K562 (cell line): ENCODE results near the gene KCNN3. TPM values are rescaled to one million over a fixed set of nuclear protein-coding genes. Genes with fewer than 3 reads are reported as not detected.

Experiments used
- CCNT2 ChIP-seq: IDR thresholded peaks from 2 replicates; pipeline ENCODE4 v1.6.1; 2011; ENCODE audit warnings: borderline replicate concordance, low read depth, mild to moderate bottlenecking, moderate library complexity, mixed read lengths, low read length; ENCODE audit not compliant: insufficient read length; ENCODE audit errors: extremely low read depth
- COPS2 ChIP-seq: fragments of 450-650 bp; conservative IDR thresholded peaks from 2 replicates; pipeline ENCODE4 v1.6.1; 2016; ENCODE audit warnings: mild to moderate bottlenecking, moderate library complexity
- HLTF ChIP-seq: fragments of 450-650 bp; IDR thresholded peaks from 2 replicates; pipeline ENCODE4 v1.6.1; 2016
- NFATC3 ChIP-seq: fragments of 450-650 bp; IDR thresholded peaks from 2 replicates; pipeline ENCODE4 v1.6.1; 2017; ENCODE audit warnings: mild to moderate bottlenecking
- PRDM10 ChIP-seq: fragments of 450-650 bp; IDR thresholded peaks from 2 replicates; pipeline ENCODE4 v1.6.1; 2018; ENCODE audit not compliant: partially characterized antibody
- ZNF785 ChIP-seq: fragments of 250-450 bp; sonication (Bioruptor Pico); IDR thresholded peaks from 2 replicates; pipeline ENCODE4 v1.4.0; 2020; ENCODE audit warnings: mild to moderate bottlenecking
- polyA plus RNA-seq, 8 experiments: library from polyadenylated mRNA; depleted of rRNA in 4 of 8; stranded (reverse) in 5 of 8; unstranded in 3 of 8; fragments of >200 nt; fragmentation: Nextera tagmentation in 2 of 8; fragmentation: Illumina TruSeq in 1 of 8; extraction: Ambion mirVana in 2 of 8; extraction: Trizol in 1 of 8; gene quantifications; 2 replicates each; pipeline versions ENCODE4 v1.2.1 to v1.2.3, GENCODE V29; 2011 to 2014; ENCODE audit warnings: inconsistent platforms in 1 of 8, missing spikeins in 1 of 8
- total RNA-seq, 7 experiments: library from RNA; depleted of rRNA in 6 of 7; stranded (reverse); fragments of >200 nt in 6 of 7; fragmentation: Illumina TruSeq in 2 of 7; extraction: Trizol in 2 of 7; gene quantifications; 2 replicates each; pipeline versions ENCODE4 v1.2.1 to v1.2.3, GENCODE V29; 2011 to 2021; ENCODE audit warnings: low replicate concordance in 1 of 7

The KCNN3 gene
- total and polyA plus RNA-seq, 9 of the 15 experiments (the other 6 are each of a cell fraction or from before 2014, with no cell fraction given): 0.02 to 0.03 TPM; not detected in 7

GRCh38 chr1:154886281-154887015 is 16.4 kb upstream of the KCNN3 start (continued):
- TF ChIP-seq PRDM10: peak; percentile 28
- TF ChIP-seq CCNT2: peak; percentile 22
- TF ChIP-seq ZNF785 (CRISPR knock-in tag): no peak
- TF ChIP-seq COPS2: no peak
- TF ChIP-seq NFATC3: no peak
- TF ChIP-seq HLTF: no peak
